T-helper 1 cell (primary cell): Measurements from ENCODE around the gene ARID1B.
A peak's percentile ranks its signal among the peaks of the same experiment; 100 is the strongest.

Experiments used
- DNase-seq, 5 donors: peaks; one replicate each; pipeline ENCODE4 v3.0.0-alpha.2; 2012 to 2020

The ARID1B gene

DNA sequence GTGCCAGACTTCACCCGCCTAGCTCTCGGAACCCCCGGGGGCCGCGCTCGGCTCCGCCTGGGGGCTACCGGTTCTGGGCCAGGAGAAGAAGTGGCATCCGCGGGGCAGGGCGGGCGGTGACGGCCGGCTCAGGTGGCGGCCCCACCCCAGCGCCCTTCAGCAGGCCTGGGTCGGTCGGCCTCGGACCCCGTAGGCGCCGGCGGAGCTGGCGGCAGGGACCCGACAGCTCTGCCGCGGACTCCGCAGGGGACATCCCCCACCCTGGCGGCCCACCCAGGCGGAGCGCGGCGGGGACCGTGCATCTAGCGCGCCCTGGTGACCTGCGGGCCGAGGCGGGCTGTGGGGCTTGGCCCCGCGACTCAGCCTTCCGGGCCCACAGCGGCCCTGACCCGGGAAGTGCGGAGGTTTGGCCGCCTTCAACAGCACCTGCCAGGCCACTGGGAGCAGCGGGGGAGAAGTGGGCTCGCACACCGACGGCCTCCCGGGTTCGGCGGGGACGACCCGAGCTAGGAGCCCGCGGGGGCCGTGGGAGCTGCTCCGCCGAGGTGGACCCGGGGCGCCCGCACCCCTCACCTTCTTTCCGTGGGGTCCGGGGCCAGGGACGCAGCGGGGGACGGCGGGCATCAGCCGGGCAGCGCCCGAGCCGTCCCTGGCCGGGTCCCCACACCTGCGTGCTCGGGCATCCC lies 459.0 kb downstream of the ARID1B start:
- no peak for DNase-seq

DNA sequence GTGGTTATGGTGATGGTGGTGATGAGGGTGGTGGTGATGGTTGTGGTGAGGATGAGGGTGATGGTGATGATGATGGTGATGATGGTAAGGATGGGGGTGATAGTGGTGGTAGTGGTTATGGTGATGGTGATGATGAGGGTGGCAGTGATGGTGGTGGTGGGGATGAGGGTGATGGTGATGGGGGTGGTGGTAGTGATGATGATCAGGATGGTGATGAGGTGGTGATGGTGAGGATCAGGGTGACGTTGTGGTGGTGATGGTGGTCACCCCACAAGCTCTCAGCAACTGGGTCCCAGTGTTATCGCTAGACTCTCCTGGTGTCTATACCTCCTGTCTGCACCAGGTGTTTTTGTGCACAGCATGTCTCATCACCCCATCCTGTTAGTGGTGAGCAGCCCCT lies 461.2 kb downstream of the ARID1B start:
- DNase-seq: no peak

DNA sequence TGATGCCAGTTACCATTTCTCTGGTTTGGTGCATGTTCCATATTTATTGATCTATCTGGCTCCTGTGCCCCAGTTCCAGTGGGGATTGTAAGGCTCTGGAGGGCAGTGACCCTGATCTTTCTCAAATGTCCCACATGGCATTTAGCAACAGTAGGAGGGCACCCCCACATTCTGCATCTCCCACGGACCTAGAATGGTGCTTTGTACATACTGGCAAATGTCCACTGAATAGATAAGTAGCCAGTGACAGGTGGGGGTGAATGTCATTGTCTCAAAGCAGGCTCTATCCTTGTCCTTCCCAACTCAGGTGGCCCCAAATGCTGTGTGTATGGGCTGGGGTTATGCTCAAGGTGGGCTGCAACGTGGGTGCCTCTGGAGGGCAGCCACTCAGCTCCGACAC lies 462.0 kb downstream of the ARID1B start:
- DNase-seq: no peak

DNA sequence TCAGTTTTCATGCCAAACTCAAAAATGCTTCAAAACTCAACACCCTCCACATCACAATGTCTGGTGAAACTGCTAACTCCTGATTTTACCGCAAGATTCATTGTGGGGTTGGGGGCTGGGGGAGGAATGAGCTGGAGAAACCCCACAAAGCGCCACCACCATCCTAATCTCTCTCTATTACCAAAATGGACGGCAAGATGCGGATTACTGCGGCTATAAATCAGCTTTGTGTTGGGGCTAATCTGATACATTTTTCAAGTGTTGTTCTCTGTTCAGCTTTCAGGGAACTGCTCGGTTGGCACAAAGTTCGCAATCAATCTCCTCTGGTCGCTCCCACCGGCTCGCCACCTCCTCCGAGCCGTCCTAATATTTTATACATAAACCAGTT lies 462.5 kb downstream of the ARID1B start:
- DNase-seq: no peak

DNA sequence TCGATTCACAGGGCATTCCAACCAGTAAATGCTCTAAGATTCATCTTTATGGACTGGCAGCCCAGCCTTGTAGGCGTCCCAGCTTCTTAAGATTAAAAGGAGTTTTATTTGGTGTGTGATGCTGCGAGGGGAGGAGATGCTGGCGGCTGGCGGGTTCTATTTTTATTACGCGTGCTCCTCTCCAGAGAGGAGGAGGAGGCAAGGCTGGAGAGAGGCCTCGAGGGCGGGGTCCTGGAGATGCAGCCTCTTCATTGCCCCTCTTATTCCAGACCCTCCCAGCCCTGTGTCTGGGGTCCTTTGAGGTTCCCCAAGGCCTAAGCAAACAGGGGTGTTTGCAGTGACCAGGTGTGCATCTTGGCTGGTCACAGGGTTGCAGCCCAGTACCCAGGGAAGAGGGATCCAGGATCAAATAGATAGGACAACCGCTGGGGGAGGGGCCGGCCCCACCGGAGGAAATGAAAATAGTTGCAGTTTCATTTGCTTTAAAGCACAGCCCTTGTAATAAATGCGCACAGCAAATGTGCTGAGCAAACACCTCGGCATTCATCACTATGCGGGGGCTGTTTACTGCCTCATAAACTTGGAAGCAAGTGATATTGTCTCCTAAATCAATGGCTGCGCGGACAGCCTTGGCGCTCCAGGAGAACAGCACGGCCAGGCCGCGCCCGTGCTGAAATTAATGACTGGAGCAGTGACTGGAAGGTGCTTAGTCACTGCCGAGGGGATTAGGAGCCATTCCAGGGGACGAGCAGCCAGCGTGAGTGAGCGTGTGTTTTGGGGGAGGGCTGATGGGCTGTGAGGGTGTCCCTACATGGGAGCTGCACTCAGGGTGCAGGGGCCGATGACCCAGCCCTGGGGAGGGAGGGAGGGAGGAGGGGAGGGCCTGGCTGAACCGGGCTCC lies 463.1 kb downstream of the ARID1B start:
- no peak for DNase-seq

DNA sequence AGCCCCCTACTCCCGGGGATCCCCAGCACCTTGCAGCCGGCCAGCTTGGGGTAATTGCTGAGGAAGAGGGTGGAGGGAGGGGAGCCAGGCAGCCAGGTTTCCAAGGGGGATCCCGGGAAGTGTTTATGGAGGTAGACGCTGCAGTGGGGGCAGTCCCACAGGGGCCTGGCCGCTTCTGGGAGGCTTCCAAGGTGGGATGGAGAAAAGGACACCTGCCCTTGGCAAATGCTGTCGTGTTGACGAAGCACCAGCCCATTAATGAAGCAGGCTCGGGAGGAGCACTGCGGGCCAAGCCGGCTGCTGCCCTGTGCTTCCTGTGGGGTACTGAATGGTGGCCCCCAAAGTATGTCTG lies 463.8 kb downstream of the ARID1B start:
- DNase-seq: no peak

DNA sequence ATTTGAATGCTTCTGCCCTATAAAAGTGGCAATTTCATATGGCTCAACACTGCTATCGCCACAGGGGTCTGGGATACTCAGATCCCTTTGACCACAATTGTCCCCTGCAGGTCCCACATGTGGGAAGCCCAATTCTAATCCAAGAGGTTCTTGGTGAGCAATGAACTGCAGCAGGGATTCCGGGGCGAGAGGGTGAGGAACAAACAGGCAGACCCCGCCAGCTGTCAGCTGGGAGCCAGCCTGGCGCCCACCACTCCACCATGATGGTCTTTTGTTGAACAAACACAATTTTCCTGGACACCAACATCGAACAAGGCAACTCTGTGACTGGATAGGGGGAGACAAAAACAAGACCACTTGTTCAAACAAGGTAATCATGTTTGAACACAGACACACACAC lies 465.6 kb downstream of the ARID1B start:
- DNase-seq: no peak

DNA sequence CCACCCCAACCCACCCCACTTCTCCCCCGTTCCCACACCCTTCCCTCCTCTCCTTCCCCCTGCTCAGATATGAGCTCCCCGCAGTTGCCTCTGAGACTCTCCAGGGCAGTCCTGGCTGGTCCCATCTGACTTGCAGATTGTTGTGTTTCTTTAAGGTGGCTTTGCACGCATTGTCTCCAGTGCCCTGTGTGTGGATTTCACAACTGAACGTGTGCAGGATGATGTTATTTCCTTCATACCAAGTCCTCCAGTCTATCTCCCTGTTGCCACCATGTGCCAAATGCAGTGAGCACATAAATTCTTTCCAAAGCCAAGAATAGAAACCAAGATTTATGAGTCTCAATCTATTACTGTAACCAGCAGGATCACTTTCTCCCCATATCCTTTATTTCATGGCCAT lies 467.0 kb downstream of the ARID1B start:
- DNase-seq: no peak

DNA sequence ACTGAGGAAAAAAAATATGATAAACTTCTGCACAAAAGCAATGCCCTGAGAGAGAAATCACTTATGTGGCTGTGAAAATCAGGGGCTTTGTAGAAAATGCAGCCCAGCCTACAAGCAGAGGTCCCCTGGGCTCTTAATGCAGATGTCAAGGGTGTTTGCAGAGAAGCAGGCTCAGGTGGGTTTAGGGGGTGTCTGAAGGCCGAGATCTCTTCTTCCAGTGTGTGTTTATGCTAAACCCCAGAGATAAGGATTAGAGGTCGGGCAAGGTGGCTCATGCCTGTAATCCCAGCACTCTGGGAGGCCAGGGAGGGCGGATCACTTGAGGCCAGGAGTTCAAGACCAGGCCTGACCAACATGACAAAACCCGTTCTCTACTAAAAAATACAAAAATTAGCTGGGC lies 467.6 kb downstream of the ARID1B start:
- no peak for DNase-seq

DNA sequence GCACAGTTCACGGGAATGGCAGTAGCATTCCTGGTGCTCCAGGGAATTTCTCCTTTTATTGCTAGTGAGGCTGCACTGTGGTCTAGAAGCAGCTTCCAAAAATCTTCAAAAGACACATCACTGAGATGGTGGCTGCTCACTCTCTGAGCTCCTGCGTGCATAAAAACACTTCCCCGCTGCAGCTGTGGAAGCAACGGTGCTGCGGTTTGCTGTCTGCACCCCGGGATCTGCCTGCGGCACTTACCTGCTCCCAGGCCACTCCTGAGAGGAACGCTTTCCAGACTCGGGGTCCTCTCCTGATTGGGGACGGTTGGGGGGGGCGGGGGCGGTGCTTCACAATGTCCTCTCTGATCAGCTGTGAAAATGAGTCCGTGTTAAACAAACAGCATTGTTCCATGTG lies 468.3 kb downstream of the ARID1B start:
- DNase-seq: no peak

DNA sequence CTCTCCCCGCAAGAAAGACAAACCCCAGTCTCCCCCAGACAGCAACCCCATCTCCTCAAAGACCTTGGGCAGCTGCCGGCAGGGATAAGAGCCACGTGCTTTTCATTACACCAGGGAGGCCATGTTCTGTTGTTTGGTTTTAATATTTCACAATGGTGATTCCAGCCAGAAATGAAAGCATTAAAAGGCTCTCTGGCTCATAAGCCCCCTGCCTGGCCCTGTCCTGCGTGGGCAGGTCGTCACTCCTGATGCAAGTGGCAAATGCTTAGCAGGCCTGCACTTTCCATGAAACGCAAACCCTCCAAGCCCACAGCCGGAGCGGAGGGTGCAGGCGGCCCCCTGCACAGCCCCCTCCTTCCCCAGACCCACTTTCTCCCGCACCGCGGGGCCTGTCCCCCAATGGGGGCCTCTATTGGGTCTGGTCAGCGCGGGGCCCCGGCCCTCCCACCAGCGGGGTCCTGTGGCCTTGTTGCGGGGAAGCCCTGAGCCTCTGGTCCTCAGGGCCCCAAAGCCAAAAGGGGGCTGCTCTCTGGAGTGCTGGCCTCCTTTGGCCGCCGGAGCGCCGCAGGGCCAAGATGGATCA lies 469.0 kb downstream of the ARID1B start:
- DNase-seq: no peak

DNA sequence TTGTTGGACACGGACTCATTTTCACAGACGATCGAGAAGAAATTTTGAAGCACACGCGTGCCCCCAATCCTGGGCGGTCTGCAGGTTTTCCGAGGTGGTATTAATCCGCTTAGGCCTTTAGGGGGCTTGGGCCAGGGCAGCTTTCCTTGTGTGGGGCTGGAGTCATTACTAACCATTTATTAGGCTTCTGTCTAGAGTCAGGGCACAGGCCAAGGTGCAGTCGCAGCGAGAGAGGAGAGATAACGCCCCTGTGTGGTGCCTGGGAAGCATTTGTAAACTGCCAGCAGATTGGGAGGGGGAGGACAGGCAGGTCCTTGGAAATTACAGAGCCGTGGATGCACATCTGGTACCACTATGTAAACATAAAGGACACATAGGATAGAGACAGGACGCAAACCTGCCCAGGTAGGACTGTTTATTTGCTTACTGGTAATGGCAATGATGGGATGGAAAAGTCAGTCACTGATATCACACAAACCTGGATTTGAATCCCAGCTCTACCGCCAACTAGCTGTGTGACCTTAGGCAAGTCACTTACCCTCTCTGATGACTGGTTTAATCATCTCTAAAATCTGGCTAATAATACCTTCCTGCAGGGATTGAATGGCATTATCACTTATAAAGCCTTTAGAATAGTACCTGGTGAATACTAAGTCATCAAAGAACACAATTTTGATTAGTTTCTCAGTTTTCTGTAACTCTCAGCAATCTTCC lies 469.8 kb downstream of the ARID1B start:
- DNase-seq: no peak

DNA sequence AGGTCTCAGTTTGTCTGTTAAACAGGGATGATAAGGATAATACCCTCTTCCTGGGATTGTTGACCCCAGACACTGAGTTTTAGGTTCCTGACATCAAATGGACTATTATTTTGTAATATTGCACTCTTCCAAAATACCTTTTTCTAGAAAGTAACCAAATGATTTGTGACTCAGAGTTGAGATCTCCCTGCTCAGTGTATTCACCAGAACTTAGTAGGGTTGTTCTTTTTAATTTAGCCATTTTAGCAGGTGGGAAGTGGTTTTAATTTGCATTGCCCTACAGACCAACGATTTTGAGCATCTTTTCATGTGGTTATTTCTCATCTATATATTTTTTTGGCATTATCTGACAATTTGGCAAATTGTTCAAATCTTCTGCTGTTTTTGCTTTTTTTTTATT lies 471.1 kb downstream of the ARID1B start:
- no peak for DNase-seq

DNA sequence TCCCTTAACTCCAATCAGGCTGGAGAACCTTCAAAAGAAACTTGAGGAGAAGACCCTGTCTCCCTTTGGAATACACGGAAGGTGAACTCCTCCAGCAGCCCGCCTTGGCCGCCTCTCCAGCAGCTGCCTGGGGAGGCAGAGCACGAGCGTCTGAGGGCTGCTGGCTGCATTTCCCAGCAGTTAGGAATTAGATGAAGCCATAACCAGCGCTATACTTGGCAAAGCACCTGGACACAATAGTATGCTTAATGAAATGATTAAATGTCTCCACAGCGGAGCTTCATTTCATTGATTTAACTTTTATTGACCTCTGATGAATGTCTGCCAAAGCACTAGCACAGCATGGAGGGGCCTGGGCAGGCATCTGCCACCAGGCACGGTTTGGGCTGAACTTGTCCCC lies 472.6 kb downstream of the ARID1B start:
- no peak for DNase-seq

DNA sequence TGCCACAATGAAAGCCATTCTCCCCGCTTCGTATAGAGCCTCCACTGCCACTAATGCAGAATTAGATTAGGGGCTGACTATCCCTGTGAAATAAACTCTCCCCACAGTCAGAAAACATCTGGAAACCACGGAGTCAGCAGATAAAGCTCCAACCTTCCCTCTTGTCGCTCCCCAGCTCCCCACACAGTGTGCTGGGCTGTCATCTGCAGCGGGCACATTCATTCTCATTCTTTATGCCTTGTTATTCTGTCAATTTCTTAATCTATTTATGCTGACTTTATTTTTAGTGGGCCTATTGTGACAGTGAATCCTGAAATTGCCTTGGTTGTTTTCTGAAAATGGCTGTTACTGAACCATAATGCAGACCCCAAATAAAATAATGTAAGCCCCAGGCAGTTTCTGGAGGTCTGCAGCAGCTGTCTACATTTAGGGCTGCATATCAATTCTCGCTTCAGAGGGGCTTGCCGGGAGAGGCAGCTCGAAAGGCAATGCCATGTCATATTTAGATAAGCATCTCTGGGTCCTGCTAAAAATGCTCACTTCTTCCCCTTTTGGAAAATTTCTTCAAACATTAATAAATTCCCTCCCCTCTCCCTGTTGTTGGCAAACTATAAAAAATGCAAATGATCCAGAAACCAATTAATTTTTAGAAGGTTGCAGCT lies 474.5 kb downstream of the ARID1B start:
- DNase-seq: no peak

DNA sequence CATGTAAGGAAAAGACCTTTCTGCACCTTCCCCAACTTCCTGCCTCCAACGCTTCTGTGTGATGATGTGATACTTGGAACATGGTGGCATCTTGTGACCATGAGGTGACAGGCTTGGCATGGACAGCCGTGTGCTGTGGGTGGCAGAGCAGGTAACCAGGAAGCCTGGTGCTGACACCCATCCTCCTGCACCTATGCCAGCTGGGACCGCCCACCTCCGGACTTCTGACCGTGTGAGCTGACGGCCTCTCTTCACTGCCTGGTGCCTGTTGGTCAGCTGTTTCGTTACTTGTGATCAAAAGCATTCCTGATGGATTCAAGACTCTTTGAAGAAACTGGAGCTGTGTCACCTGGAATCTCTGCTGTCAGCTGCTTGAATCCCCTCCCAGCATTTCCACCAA lies 475.8 kb downstream of the ARID1B start:
- no peak for DNase-seq

DNA sequence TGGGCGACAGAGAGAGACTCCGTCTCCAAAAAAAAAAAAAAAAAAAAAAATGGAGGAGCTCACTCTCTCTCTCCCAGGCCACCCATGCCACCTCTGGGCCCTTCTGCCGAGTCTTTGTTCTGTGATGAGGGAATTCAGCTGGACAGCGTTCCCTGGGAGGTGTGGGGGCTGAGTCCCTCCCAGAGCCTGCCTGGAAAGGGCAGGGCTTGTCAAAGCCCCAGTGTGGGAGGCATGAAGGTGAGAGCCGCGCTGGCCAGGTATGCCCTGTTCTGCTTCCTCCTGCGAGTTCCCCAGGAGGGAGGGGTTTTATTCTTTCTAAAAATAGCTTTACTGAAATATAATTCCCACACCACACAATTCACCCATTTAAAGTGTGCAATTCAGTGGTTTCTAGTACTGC lies 476.5 kb downstream of the ARID1B start:
- DNase-seq: no peak

DNA sequence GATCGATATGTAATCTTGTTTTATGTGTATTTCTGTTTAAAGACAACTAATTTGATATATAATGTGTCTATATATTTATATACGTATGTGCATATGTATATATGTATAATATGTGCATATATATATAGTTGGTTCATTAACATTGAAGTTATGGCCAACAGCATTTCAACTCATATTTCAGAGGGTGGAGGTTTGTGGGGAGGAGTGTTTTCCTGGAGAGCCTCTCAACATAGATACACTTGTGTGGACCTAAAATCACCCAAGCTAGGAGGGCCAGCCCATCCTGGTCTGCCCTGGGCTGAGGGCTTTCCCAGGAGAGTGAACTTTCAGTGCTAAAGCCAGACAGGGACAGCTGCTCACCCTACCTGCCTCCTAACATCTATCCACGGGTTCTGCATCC lies 477.4 kb downstream of the ARID1B start:
- DNase-seq: no peak

DNA sequence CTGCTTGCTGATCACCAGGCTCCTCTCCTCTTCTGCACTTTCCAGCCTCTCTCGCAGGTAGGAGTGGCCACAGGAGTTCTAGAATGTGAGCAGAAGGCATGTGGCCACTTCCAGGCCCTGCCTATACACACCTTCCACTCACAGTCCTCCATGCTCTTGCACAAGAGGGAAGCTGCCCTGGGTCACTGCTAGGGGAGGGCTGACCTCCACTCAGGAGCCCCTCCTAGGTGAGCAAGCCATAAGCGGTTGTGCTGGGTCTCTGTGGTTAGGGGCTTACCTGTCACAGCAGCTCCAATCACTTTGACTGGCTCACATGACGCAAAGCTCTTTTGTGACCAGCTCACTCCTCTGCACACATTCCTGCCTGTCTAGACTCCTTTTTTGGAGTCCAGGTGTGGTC lies 477.9 kb downstream of the ARID1B start:
- no peak for DNase-seq

DNA sequence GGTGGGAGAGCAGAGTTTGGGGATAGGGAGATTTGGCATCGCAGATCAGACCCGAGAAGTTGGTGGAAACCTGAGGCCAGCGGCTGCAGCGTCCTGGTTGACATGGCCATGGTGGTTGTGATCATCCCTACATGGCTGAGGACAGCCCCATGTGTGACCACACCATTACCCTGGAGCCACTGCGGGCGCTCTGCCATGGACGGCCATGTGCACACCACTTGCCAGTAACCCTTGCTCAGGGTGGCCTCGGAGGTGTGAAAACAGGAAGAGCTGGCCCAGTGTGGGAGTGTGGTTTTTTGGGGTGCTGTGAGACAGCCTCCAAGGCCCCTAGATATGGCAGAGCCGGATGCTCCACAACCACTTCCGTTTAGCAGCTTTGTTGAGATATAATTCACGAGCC lies 481.7 kb downstream of the ARID1B start:
- DNase-seq: peak in 1 of 5 donors; percentile 48

DNA sequence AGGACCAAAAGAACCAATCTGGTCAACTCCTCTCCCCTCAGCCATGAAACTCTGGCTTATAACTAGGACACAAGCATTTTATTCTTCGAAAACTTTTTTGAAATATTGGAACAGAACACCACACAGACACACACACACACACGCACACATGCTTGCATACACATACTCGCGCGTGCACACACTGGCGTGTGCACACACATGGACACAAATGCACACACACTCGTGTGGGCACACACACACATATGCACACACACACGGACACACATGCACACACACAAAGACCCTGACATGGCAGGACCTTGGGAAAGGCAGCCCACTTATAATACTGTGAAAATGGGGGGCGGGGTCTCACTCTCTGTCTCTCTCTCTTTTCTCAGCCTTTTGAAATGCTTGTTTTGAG lies 482.3 kb downstream of the ARID1B start:
- DNase-seq: no peak
